Spleen (tissue), 7 donors: ENCODE results near the gene PRSS8.

Source experiments
- CTCF ChIP-seq, 11 experiments: fragments of 200-600 bp in 7 of 11; fragments of 450-650 bp in 4 of 11; sonication (generic) in 4 of 11; IDR thresholded peaks in 8 of 11; conservative IDR thresholded peaks in 3 of 11; 1 replicate in 7 of 11; 2 replicates in 4 of 11; pipeline versions ENCODE4 v1.4.0 to v1.8.0; 2016 to 2021; ENCODE audit warnings: antibody characterized with exemption in 11 of 11, inconsistent platforms in 4 of 11, mild to moderate bottlenecking in 1 of 11
- POLR2A ChIP-seq, 3 donors: fragments of 450-650 bp; IDR thresholded peaks; one replicate each; pipeline ENCODE4 v1.5.1; 2017; ENCODE audit warnings: antibody characterized with exemption in 3 of 3, mild to moderate bottlenecking in 1 of 3
- POLR2AphosphoS5 ChIP-seq, 3 donors: sonication (generic); formaldehyde crosslinking; IDR thresholded peaks; one replicate each; pipeline ENCODE4 v1.5.1; 2017; ENCODE audit warnings: antibody characterized with exemption in 3 of 3
- donor health status: DM: no; HTN: no; CAD: no; lungs with moderate emphysema.
- donor health status: DM: no; HTN: no; CAD: no.
- donor health status: DM: no; HTN: no; CAD: no.

GRCh38 chr16:31148281-31148728, 12.8 kb upstream of the PRSS8 start:
- TF ChIP-seq CTCF (IDR thresholded peaks at IDR 0.05 in 8 of 11, conservative IDR thresholded peaks at IDR 0.05 in 3 of 11) (no peak), POLR2AphosphoS5 (IDR thresholded peaks at IDR 0.05) (no peak), POLR2A (IDR thresholded peaks at IDR 0.05) (no peak)
